Activated CD8-positive, alpha-beta T cell treated with anti-CD3 and anti-CD28 coated beads for 36 hours (primary cell): Measurements from ENCODE around the gene EEF1AKMT4. TPM values are rescaled to one million over a fixed set of nuclear protein-coding genes. Genes with fewer than 3 reads are reported as not detected.
"Not testable (repeated sequence)": the region's sequence is repeated elsewhere in the genome, so short reads cannot be mapped to it uniquely, and the experiment has no call there.

Experiments used
- ATAC-seq: fragments of 200-7000 bp; cut with Tn5 transposase; one replicate; pipeline ENCODE4 v1.10.0; 2021; ENCODE audit warnings: mild to moderate bottlenecking, moderate library complexity
- CTCF ChIA-PET: fragments of 350-600 bp; sonication (Branson Sonifier 250); formaldehyde crosslinking; loops from one replicate; lab custom pipeline; 2021; ENCODE audit warnings: antibody characterized with exemption; lab: Charles Lee
- POLR2A ChIA-PET: fragments of 350-600 bp; sonication (Branson Sonifier 250); formaldehyde crosslinking; loops from one replicate; lab custom pipeline; 2021; ENCODE audit warnings: antibody characterized with exemption; lab: Charles Lee
- DNase-seq: peaks from one replicate; pipeline ENCODE4 v3.0.0-alpha.2; 2020
- H3K27ac Mint-ChIP-seq: one replicate; pipeline ENCODE4 v1.8.0; 2021; ENCODE audit warnings: mild to moderate bottlenecking, mixed read lengths
- H3K27me3 Mint-ChIP-seq: one replicate; pipeline ENCODE4 v1.8.0; 2021; ENCODE audit warnings: mixed read lengths
- H3K36me3 Mint-ChIP-seq: one replicate; pipeline ENCODE4 v1.8.0; 2021; ENCODE audit warnings: low read depth, mixed read lengths
- H3K4me1 Mint-ChIP-seq: one replicate; pipeline ENCODE4 v1.8.0; 2021; ENCODE audit warnings: low read depth, mixed read lengths
- H3K4me3 Mint-ChIP-seq: one replicate; pipeline ENCODE4 v1.8.0; 2021; ENCODE audit warnings: mild to moderate bottlenecking, moderate library complexity, mixed read lengths
- H3K9me3 Mint-ChIP-seq: one replicate; pipeline ENCODE4 v1.8.0; 2021; ENCODE audit warnings: mixed read lengths
- CTCF ChIP-seq: fragments of 200-600 bp; IDR thresholded peaks from one replicate; pipeline ENCODE4 v1.8.0; 2022; ENCODE audit warnings: antibody characterized with exemption, mild to moderate bottlenecking
- intact Hi-C: fragments of 100-400 bp; cut with micrococcal nuclease; formaldehyde crosslinking; loops from one replicate; pipeline ENCODE4 v1.10.0; 2022
- total RNA-seq, 2 experiments: library from RNA; stranded (reverse); gene quantifications; one replicate each; pipeline ENCODE4 v1.2.3, GENCODE V29; 2021

The EEF1AKMT4 gene
- total RNA-seq, 2 experiments from 2014 or later, result 7.8 to 8.7 TPM

- peaks cover 17% of the 10 kb centered on the region for H3K4me1 Mint-ChIP-seq
- H3K27me3 Mint-ChIP-seq, result peaks cover 39% of the 10 kb centered on the region
- peaks cover 9% of the 10 kb centered on the region for H3K36me3 Mint-ChIP-seq
- CTCF ChIA-PET, result interaction anchor here (1.6 to 4.3 kb wide), 3 partner anchors 11 to 34 kb away, joined by 6 to 19 read pairs (median 17); partner anchors contain the start of genes EEF1AKMT4 and VWA5B2
- H3K9me3 Mint-ChIP-seq, result no peaks in the 10 kb centered on the region
- DNase-seq (peak; percentile 66), ATAC-seq (peak; percentile 66)
- intact Hi-C loops, result no loop called here
- H3K27ac Mint-ChIP-seq, result no peak within 1 kb of the TSS
- TF ChIP-seq CTCF, result no peak
- H3K4me3 Mint-ChIP-seq, result peak within 1 kb of the TSS; percentile 78
- POLR2A ChIA-PET, result interaction anchor here (0.8 to 1.5 kb wide), 4 partner anchors 10 to 31 kb away, joined by 3 to 5 read pairs (median 4); no protein-coding TSS in a partner anchor
Measured at GRCh38 chr3:184261270-184261853, 11.9 kb downstream of the EEF1AKMT4 start, which contains the start of gene CAMK2N2. TSS of gene CAMK2N2 (minus strand) at chr3:184261553. CDS start at chr3:184261285, 268 bp downstream.

GRCh38 chr3:184261854-184262763 is 12.6 kb downstream of the EEF1AKMT4 start:
- ATAC-seq, result peak; percentile 15

GRCh38 chr3:184262764-184263179 is 13.3 kb downstream of the EEF1AKMT4 start:
- ChIA-PET POLR2A (interaction anchor here (0.6 to 1.5 kb wide), 3 partner anchors 22 to 32 kb away, joined by 3 to 5 read pairs (median 5); no protein-coding TSS in a partner anchor), CTCF (interaction anchor here (1.6 to 4.3 kb wide), 2 partner anchors 27 to 35 kb away, joined by 6 to 19 read pairs; partner anchors contain the start of gene VWA5B2)
- DNase-seq, result no peak
- intact Hi-C loops, result no loop called here
- Mint-ChIP-seq H3K4me3 (peak overlapping the region; percentile 78), H3K9me3 (peaks cover 4% of the 10 kb centered on the region), H3K27me3 (peaks cover 46% of the 10 kb centered on the region), H3K36me3 (peaks cover 7% of the 10 kb centered on the region), H3K27ac (no peak overlapping the region), H3K4me1 (peaks cover 17% of the 10 kb centered on the region)
- no peak for TF ChIP-seq CTCF
- ATAC-seq, result no peak

More at GRCh38 chr3:184261854-184262763, 12.6 kb downstream of the EEF1AKMT4 start:
- H3K36me3 Mint-ChIP-seq, result peaks cover 9% of the 10 kb centered on the region
- H3K4me1 Mint-ChIP-seq, result peaks cover 17% of the 10 kb centered on the region
- TF ChIP-seq CTCF, result no peak
- peak; percentile 56 for DNase-seq
- ChIA-PET POLR2A (interaction anchor here (0.6 to 1.5 kb wide), 4 partner anchors 21 to 32 kb away, joined by 3 to 5 read pairs (median 4); no protein-coding TSS in a partner anchor), CTCF (interaction anchor here (1.6 to 4.3 kb wide), 2 partner anchors 28 to 34 kb away, joined by 6 to 19 read pairs; partner anchors contain the start of gene VWA5B2)
- intact Hi-C loops, result no loop called here
- peak overlapping the region; percentile 78 for H3K4me3 Mint-ChIP-seq
- H3K9me3 Mint-ChIP-seq, result peaks cover 1% of the 10 kb centered on the region
- H3K27ac Mint-ChIP-seq, result no peak overlapping the region
- peaks cover 41% of the 10 kb centered on the region for H3K27me3 Mint-ChIP-seq

- H3K4me3 Mint-ChIP-seq, ATAC-seq, H3K4me1 Mint-ChIP-seq, DNase-seq, H3K36me3 Mint-ChIP-seq, intact Hi-C loops, H3K9me3 Mint-ChIP-seq, H3K27ac Mint-ChIP-seq: not testable (repeated sequence)
- POLR2A ChIA-PET, result interaction anchor here (0.6 kb wide), 1 partner anchor 704 kb away, joined by 3 read pairs; no protein-coding TSS in a partner anchor
- CTCF ChIA-PET, result interaction anchor here (1.3 kb wide), 1 partner anchor 41 kb away, joined by 3 read pairs; no protein-coding TSS in a partner anchor
- peaks cover 33% of the 10 kb centered on the region for H3K27me3 Mint-ChIP-seq
Measured at GRCh38 chr3:184267249-184267648, 17.8 kb downstream of the EEF1AKMT4 start.

GRCh38 chr3:184272269-184272668 is 22.8 kb downstream of the EEF1AKMT4 start:
- peaks cover 1% of the 10 kb centered on the region for H3K9me3 Mint-ChIP-seq
- CTCF ChIA-PET, result interaction anchor here (2.3 kb wide), 1 partner anchor 45 kb away, joined by 10 read pairs; no protein-coding TSS in a partner anchor
- POLR2A ChIA-PET, result no interaction called here
- H3K27ac Mint-ChIP-seq, result no peak overlapping the region
- no peak for TF ChIP-seq CTCF
- H3K4me3 Mint-ChIP-seq, result no peak overlapping the region
- H3K36me3 Mint-ChIP-seq, result no peaks in the 10 kb centered on the region
- intact Hi-C loops, result no loop called here
- H3K4me1 Mint-ChIP-seq, result peaks cover 5% of the 10 kb centered on the region
- DNase-seq (no peak), ATAC-seq (no peak)
- peaks cover 29% of the 10 kb centered on the region for H3K27me3 Mint-ChIP-seq
